Endothelial cell of umbilical vein (primary cell): ENCODE data around the gene MACROH2A1.

ENCODE experiments used
- CTCF ChIP-seq, 2 donors: IDR thresholded peaks; 1 replicate in 1 of 2; 2 replicates in 1 of 2; pipeline ENCODE4 v1.5.1; 2011; ENCODE audit warnings: low read length in 2 of 2, mild to moderate bottlenecking in 2 of 2, moderate library complexity in 2 of 2, control low read depth in 1 of 2, inconsistent platforms in 1 of 2, low read depth in 1 of 2; ENCODE audit not compliant: insufficient read depth in 1 of 2; ENCODE audit errors: extremely low read depth in 1 of 2
- EZH2 ChIP-seq: IDR thresholded peaks from 2 replicates; pipeline ENCODE4 v1.6.1; 2012; ENCODE audit warnings: borderline replicate concordance, low read depth, mild to moderate bottlenecking, moderate library complexity, low read length, inconsistent platforms; ENCODE audit not compliant: severe bottlenecking
- JUN ChIP-seq: IDR thresholded peaks from 2 replicates; pipeline ENCODE4 v1.6.1; 2011; ENCODE audit warnings: borderline replicate concordance, low read depth; ENCODE audit not compliant: insufficient read length, insufficient read depth
- MAX ChIP-seq: IDR thresholded peaks from 2 replicates; pipeline ENCODE4 v1.6.1; 2011; ENCODE audit not compliant: insufficient read depth, insufficient read length
- POLR2A ChIP-seq: IDR thresholded peaks from 2 replicates; pipeline ENCODE4 v1.6.1; 2012; ENCODE audit warnings: low read depth, mild to moderate bottlenecking, control low read depth, low read length
- POLR2AphosphoS5 ChIP-seq: IDR thresholded peaks from 2 replicates; pipeline ENCODE4 v1.6.1; 2012; ENCODE audit warnings: low read depth, mild to moderate bottlenecking, control low read depth, low read length, moderate library complexity; ENCODE audit not compliant: insufficient read depth

- no peak for TF ChIP-seq POLR2A
- no peak for TF ChIP-seq MAX
- TF ChIP-seq EZH2: no peak
- no peak for TF ChIP-seq CTCF (IDR thresholded peaks at IDR 0.05; ENCODE audit: extremely low read depth in 1 of 2, insufficient read depth in 1 of 2, low read depth in 1 of 2, low read length in 2 of 2)
- no peak for TF ChIP-seq POLR2AphosphoS5
- no peak for TF ChIP-seq JUN
These were observed 38.5 kb downstream of the MACROH2A1 start for GRCh38 chr5:135360278-135361274.
